ENCODE data around the gene NCOR1. TPM values are rescaled to one million over a fixed set of nuclear protein-coding genes. Genes with fewer than 3 reads are reported as not detected.

Gene NCOR1
- total RNA-seq, 4 donors from 2014 or later: 120 to 163 (median 134) TPM

- DNase-seq (ENCODE audit: low spot score) (no peak), ATAC-seq (ENCODE audit: low FRiP score) (no peak)
- TF ChIP-seq CTCF (IDR thresholded peaks at IDR 0.05): no peak
These were observed 209.7 kb downstream of the NCOR1 start for GRCh38 chr17:16005636-16006035.

GRCh38 chr17:16003841-16004240 lies 211.5 kb downstream of the NCOR1 start:
- no peak for ATAC-seq (ENCODE audit: low FRiP score)
- DNase-seq (ENCODE audit: low spot score): no peak
- TF ChIP-seq CTCF (IDR thresholded peaks at IDR 0.05): no peak

- no peak for ATAC-seq (ENCODE audit: low FRiP score)
- no peak for TF ChIP-seq CTCF (IDR thresholded peaks at IDR 0.05)
These were observed 212.6 kb downstream of the NCOR1 start for GRCh38 chr17:16002708-16003260.

GRCh38 chr17:16001226-16001897 lies 214.0 kb downstream of the NCOR1 start:
- no peak for TF ChIP-seq CTCF (IDR thresholded peaks at IDR 0.05)

More at GRCh38 chr17:16002708-16003260, 212.6 kb downstream of the NCOR1 start:
- DNase-seq (ENCODE audit: low spot score): no peak

GRCh38 chr17:15999974-16000827 lies 215.1 kb downstream of the NCOR1 start:
- peak; percentile 72 for ATAC-seq (ENCODE audit: low FRiP score)
- DNase-seq (ENCODE audit: low spot score): no peak
- TF ChIP-seq CTCF (IDR thresholded peaks at IDR 0.05): no peak

More at GRCh38 chr17:16001226-16001897, 214.0 kb downstream of the NCOR1 start:
- DNase-seq (ENCODE audit: low spot score) (no peak), ATAC-seq (ENCODE audit: low FRiP score) (no peak)

GRCh38 chr17:15999141-15999973 lies 216.0 kb downstream of the NCOR1 start, which contains the start of the genes TTC19 and ZSWIM7:
TSS of gene TTC19 (plus strand) at chr17:15999824. CDS start at chr17:15999849, 25 bp downstream.
TSS of gene ZSWIM7 (minus strand) at chr17:15999704. CDS start at chr17:15999594, 110 bp downstream.
- ATAC-seq (ENCODE audit: low FRiP score): peak; percentile 95
- DNase-seq (ENCODE audit: low spot score): peak; percentile 87
- no peak for TF ChIP-seq CTCF (IDR thresholded peaks at IDR 0.05)

All from omental fat pad (tissue), 4 donors.